Esophagus muscularis mucosa (tissue), 3 donors: ENCODE data around the gene SLC38A8.

ENCODE experiments used
- POLR2A ChIP-seq: fragments of 450-650 bp; IDR thresholded peaks from one replicate; pipeline ENCODE4 v1.6.1; 2017; ENCODE audit warnings: antibody characterized with exemption, moderate library complexity, mild to moderate bottlenecking, low read depth
- TF ChIP-seq, protein P1 (sequence below), 3 experiments: fragments of 200-600 bp in 2 of 3; fragments of 450-650 bp in 1 of 3; sonication (generic) in 2 of 3; IDR thresholded peaks; one replicate each; pipeline ENCODE4 v1.5.1; 2017 to 2019; ENCODE audit warnings: antibody characterized with exemption in 3 of 3, mild to moderate bottlenecking in 2 of 3, moderate library complexity in 1 of 3

DNA sequence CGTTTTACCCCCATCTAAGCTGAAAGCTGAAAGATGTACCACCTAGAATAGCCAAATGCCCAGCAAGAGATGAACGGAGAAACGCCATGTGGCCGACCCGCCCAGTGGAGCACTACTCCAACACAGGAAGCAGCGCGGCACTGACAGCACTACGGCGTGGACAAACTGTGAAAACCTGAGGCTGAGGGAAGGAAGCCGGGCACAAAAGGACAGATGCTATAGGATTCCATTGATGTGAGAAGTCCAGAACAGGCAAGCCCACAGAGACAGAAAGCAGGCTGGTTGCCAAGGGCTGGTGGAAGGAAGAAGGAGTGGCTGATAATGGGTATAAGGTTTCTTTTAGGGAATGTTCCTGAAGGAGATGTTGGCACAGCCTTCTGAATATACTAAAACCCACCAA is 29.4 kb upstream of the SLC38A8 start:
- TF ChIP-seq POLR2A, result no peak
- TF ChIP-seq, protein P1, sequence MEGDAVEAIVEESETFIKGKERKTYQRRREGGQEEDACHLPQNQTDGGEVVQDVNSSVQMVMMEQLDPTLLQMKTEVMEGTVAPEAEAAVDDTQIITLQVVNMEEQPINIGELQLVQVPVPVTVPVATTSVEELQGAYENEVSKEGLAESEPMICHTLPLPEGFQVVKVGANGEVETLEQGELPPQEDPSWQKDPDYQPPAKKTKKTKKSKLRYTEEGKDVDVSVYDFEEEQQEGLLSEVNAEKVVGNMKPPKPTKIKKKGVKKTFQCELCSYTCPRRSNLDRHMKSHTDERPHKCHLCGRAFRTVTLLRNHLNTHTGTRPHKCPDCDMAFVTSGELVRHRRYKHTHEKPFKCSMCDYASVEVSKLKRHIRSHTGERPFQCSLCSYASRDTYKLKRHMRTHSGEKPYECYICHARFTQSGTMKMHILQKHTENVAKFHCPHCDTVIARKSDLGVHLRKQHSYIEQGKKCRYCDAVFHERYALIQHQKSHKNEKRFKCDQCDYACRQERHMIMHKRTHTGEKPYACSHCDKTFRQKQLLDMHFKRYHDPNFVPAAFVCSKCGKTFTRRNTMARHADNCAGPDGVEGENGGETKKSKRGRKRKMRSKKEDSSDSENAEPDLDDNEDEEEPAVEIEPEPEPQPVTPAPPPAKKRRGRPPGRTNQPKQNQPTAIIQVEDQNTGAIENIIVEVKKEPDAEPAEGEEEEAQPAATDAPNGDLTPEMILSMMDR (IDR thresholded peaks at IDR 0.05), result no peak
